Measurements from ENCODE around the gene NELL1. TPM values are rescaled to one million over a fixed set of nuclear protein-coding genes. Genes with fewer than 3 reads are reported as not detected.

NELL1 gene
- total RNA-seq, 6 experiments from 2014 or later, result not detected

DNA sequence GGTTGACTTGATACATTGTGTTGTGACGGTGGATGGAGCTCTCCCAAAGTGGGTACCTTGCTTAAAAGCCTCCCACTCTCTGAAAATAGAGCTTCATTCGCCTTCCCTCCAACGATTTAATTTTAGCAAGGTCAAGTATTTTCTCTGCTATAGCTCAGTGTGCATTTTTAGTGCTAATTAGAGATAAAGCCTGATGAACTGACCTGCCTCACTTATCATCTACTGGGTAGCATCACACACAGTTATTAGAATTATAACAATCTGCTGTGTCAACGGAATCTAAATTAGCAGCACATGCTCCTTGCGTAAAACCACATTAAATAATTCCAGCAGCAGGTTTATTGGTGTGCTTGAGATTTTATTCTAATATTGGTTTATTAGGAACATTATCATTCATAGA is 701.7 kb downstream of the NELL1 start:
- DNase-seq (no peak), ATAC-seq (no peak)

DNA sequence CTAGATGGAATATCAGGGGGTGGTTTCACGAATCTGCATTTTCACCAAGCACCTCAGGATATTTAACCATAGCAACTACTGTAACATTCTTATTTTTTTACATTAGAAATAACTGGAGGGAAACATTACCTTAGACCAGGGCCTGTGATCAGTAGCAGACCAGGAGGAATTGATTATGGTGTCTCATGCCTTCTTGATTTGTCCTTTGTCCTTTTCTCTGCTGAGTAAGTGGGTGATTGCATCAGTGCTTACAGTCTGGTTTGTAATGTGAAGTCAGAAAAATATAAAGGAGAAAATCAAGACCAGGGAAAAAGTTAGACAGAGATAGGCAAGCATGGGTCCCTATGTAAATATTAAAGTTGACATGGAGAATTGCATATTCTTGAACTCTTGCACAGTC is 703.3 kb downstream of the NELL1 start:
- Histone ChIP-seq H3K9me3 (no peaks in the 10 kb centered on the region), H3K27me3 (no peaks in the 10 kb centered on the region), H3K27ac (no peak overlapping the region), H3K4me1 (no peaks in the 10 kb centered on the region), H3K36me3 (no peaks in the 10 kb centered on the region), H3K4me3 (no peak overlapping the region)
- TF ChIP-seq POLR2A (IDR thresholded peaks at IDR 0.05), result no peak
- WGBS (ENCODE audit: insufficient coverage, low coverage, low lambda C conversion rate, missing lambda C conversion rate), result 24% methylated on average over 1 of the region's 1 CpG
- intact Hi-C loops (cut with DNase I), result no loop called here
- ATAC-seq (no peak), DNase-seq (no peak)

More for the DNA sequence above, 701.7 kb downstream of the NELL1 start:
- Histone ChIP-seq H3K9me3 (no peaks in the 10 kb centered on the region), H3K4me1 (no peaks in the 10 kb centered on the region), H3K36me3 (no peaks in the 10 kb centered on the region), H3K4me3 (no peak overlapping the region), H3K27me3 (no peaks in the 10 kb centered on the region), H3K27ac (no peak overlapping the region)
- intact Hi-C loops (cut with DNase I), result no loop called here
- TF ChIP-seq CTCF (IDR thresholded peaks at IDR 0.05) (no peak), POLR2A (IDR thresholded peaks at IDR 0.05) (no peak)
- 46% methylated on average over 5 of the region's 5 CpGs for WGBS (ENCODE audit: insufficient coverage, low coverage, low lambda C conversion rate, missing lambda C conversion rate)

- Histone ChIP-seq H3K36me3 (no peaks in the 10 kb centered on the region), H3K4me1 (no peaks in the 10 kb centered on the region), H3K9me3 (no peaks in the 10 kb centered on the region), H3K27me3 (no peaks in the 10 kb centered on the region), H3K4me3 (no peak overlapping the region), H3K27ac (no peak overlapping the region)
- DNase-seq (no peak), ATAC-seq (no peak)
- WGBS (ENCODE audit: insufficient coverage, low coverage, low lambda C conversion rate, missing lambda C conversion rate), result 37% methylated on average over 5 of the region's 5 CpGs
- TF ChIP-seq POLR2A (IDR thresholded peaks at IDR 0.05) (no peak), CTCF (IDR thresholded peaks at IDR 0.05) (no peak)
- intact Hi-C loops (cut with DNase I), result no loop called here
Observed at GRCh38 chr11:21374376-21374775, 705.0 kb downstream of the NELL1 start.

- intact Hi-C loops (cut with DNase I), result no loop called here
- DNase-seq (no peak), ATAC-seq (no peak)
- Histone ChIP-seq H3K4me1 (no peaks in the 10 kb centered on the region), H3K9me3 (peaks cover 0 to 2% (median 0%) of the 10 kb centered on the region in 4 donors), H3K27ac (no peak overlapping the region), H3K36me3 (no peaks in the 10 kb centered on the region), H3K27me3 (no peaks in the 10 kb centered on the region), H3K4me3 (no peak overlapping the region)
- TF ChIP-seq POLR2A (IDR thresholded peaks at IDR 0.05), result no peak
- no peak for TF ChIP-seq CTCF (IDR thresholded peaks at IDR 0.05)
- 48% methylated on average over 4 of the region's 4 CpGs for WGBS (ENCODE audit: insufficient coverage, low coverage, low lambda C conversion rate, missing lambda C conversion rate)
Observed at GRCh38 chr11:21385669-21386440, 716.5 kb downstream of the NELL1 start.

DNA sequence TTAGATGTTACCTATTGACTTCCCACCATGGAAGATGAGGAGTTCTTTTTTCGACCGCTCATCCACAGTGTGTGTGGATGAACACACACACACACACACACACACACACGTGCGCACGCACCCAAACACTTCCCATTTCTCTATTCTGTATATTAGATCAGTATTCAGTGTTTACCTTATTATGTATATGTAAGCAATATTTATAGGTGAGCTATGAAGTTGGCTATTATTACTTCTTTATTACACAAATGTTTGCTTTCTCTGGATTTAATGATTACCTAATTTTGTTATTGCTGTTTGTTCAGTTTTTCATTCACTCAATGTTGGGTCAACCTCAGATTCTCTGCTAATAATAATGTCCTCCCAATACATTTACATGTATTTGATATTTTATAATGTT is 721.0 kb downstream of the NELL1 start:
- ATAC-seq (no peak), DNase-seq (no peak)
- no peaks in the 10 kb centered on the region for H3K4me1 ChIP-seq
- WGBS (ENCODE audit: insufficient coverage, low coverage, low lambda C conversion rate, missing lambda C conversion rate), result 82% methylated on average over 5 of the region's 5 CpGs
- H3K27ac ChIP-seq, result no peak overlapping the region
- intact Hi-C loops (cut with DNase I), result no loop called here
- H3K4me3 ChIP-seq, result no peak overlapping the region
- H3K9me3 ChIP-seq, result peaks cover 0 to 2% (median 0%) of the 10 kb centered on the region in 4 donors
- no peaks in the 10 kb centered on the region for H3K36me3 ChIP-seq
- TF ChIP-seq POLR2A (IDR thresholded peaks at IDR 0.05) (no peak), CTCF (IDR thresholded peaks at IDR 0.05) (no peak)
- no peaks in the 10 kb centered on the region for H3K27me3 ChIP-seq
